ENCODE data around the gene TMEM134. TPM values are rescaled to one million over a fixed set of nuclear protein-coding genes. Genes with fewer than 3 reads are reported as not detected.

TMEM134 gene
- total RNA-seq, 1 donor from 2014 or later, result 83.5 TPM

DNA sequence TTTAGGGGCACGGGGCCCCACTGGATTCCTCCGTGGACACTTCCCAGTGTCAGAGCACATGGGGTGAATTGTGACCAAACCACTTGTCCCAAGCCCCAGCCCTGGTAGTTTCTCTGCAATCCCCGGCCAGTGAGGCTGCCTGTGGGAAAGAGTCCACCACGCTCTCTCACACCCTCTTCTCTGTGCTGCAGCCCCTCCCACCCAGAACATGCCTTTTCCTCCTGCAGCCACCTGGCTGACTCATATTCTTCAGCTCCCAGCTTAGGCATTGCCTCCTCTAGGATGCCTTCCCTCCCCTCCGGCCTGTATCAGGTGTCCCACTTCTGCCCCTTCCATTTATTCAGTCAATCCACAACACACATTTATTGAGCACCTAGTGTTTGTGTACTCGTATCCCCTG, 46.2 kb downstream of the TMEM134 start:
- DNase-seq, result no peak

DNA sequence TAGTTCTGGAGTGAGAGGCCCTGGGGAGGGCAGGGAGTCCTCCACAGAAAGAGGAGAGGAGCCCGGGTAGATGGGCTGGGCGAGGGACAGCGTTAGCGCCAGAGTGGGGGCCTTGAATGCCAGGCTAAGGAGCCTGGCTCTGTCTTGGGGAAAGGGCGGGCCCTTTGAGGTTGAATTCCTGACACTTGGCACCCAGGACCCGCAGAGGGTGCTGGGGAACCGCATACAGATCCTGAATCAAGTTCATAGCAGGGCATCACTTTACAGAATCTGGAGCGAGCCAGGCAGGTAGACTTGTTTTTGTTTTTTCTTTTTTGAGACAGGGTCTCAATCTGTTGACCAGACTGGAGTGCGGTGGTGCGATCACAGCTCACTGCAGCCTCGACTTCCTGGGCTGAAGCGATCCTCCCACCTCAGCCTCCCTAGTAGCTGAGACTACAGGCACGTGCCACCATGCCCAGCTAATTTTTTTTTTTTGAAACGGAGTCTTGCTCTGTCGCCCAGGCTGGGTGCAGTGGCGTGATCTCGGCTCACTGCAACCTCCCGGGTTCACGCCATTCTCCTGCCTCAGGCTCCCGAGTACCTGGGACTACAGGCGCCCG, 47.5 kb downstream of the TMEM134 start:
- no peak for DNase-seq

DNA sequence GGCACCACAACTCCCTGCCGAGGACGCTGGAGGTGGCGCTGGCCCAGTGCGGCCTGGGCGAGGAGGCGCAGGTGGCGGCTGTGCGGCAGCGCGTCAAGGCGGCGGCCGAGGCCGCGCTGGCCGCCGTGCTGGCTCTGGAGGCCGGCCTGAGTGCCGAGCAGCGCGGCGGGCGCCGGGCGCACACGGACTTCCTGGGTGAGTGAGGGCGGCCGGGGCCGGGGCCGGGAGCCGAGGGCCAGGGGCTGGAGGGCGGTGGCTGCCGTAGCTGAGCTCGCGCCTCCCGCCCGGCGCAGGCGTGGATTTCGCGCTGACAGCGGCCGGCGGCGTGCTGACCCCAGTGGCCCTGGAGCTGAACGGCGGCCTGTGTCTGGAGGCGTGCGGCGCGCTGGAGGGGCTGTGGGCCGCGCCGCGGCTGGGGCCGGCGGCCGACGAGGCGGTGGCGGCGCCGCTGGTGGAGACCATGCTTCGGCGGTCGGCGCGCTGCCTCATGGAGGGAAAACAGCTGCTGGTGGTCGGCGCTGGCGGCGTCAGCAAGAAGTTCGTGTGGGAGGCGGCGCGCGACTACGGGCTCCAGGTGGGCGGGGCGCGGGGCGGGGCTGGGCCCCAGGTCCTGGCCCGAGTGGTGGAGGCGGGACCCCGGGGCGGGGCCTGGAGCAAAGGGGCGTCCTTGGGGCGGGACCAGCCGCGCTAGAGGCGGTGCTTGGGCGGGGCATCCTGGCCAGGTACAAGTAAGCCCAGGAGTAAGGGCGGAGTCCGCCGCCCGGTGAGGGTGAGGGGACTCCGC, 48.2 kb downstream of the TMEM134 start:
- peak; percentile 97 for DNase-seq

DNA sequence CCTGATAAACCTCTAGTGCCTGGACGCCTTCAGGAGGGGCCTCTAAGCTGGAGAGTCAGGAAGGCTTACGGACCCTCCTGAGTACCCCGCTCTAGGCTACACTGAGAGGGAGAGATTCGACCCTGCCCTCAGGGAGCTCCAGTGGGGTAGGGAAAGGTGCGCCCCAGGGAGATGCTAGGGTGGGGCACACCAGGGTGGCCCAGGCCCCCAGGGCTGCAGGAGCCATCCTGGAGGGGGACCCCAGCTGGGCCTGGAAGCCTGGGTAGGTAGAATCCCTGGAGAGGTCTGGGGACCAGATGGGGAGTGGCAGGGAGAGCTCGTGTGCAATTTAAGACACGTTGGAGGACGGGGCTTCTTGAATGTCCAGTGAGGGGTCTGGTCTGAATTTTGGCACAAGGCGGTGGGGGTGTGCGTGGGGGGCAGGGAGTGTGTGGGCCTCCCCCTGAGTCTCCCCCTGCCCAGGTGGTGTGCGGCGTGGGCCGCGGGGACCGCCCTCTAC, 48.9 kb downstream of the TMEM134 start:
- no peak for DNase-seq

DNA sequence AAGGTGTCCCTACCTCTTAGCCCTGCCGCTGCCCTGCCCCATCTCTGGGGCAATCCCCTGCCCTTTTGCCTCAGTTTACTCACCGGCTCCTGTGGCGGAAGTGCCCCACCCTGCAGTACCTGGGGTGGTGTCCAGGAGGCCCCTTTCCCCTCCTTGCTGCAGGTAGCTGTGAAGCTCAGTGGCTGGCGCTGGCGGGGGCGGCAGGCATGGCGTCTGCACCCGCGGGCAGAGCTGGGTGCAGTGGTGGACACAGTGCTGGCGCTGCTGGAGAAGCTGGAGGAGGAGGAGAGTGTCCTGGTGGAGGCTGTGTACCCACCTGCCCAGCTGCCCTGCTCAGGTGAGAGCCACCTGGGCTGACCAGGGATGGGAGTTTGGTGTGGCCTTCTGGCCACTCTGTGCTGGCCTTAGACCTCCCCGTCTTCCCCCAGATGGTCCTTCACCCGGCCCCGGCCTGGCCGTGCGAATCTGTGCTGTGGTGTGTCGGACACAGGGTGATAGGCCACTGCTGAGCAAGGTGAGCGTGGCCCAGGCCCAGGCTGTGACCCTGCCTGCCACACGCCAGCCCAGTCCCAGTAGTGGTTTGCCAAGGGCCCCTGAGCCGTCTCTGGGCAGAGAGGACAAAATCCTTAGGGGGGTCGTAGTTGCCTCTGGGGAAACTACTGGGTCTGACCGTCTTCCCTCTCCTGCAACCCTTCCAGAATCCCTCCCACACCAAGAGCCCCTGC, 49.6 kb downstream of the TMEM134 start:
- DNase-seq, result no peak

DNA sequence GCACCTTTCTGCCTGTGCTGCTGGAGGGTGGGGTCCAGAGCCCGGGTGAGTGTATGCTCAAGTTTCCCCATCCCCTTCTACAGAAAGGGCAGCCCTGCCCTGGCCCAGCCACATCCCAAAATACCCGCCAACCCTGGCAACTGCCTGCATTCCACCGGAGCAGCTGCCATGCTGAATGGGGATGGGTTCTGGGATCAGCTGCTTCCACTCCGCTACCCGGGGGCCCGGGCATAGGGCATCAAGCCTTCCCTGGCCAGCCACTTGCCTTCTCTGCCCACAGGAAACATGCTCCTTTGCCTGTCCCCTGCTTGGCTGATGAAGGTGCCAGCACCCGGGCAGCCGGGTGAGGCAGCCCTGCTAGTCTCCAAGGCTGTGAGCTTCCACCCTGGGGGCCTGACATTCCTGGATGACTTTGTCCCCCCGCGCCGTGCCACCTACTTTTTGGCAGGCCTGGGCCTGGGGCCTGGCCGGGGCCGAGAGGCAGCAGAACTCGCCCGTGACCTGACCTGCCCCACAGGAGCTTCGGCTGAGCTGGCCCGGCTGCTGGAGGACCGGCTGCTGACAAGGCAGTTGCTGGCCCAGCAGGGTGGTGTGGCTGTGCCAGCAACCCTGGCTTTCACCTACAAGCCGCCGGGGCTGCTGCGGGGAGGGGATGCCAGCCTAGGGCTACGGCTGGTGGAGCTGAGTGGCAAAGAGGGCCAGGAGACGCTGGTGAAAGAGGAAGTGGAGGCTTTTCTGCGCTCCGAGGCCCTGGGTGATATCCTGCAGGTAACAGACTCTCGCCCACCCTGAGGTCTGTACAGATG, 50.4 kb downstream of the TMEM134 start:
- DNase-seq, result peak; percentile 93

DNA sequence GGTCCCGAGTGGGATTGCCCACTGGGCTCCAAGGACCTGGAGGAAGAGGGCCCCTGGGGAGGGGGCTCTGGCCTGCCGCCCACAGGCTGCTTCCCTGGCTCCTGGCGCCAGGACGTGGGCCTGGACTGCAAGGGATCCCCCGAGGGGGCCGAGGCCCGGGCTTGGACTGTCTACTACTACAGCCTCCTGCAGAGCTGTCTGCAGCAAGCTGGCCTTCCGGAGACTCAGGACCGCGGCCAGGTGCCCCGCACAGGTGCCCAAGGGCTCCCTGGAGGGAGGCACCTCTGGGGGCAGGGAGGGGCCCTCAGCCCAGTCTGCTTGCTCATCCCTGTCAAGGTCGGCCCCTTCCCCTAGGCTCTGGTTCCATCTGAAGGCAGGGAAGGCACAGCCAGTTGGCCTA, 51.6 kb downstream of the TMEM134 start:
- no peak for DNase-seq

DNA sequence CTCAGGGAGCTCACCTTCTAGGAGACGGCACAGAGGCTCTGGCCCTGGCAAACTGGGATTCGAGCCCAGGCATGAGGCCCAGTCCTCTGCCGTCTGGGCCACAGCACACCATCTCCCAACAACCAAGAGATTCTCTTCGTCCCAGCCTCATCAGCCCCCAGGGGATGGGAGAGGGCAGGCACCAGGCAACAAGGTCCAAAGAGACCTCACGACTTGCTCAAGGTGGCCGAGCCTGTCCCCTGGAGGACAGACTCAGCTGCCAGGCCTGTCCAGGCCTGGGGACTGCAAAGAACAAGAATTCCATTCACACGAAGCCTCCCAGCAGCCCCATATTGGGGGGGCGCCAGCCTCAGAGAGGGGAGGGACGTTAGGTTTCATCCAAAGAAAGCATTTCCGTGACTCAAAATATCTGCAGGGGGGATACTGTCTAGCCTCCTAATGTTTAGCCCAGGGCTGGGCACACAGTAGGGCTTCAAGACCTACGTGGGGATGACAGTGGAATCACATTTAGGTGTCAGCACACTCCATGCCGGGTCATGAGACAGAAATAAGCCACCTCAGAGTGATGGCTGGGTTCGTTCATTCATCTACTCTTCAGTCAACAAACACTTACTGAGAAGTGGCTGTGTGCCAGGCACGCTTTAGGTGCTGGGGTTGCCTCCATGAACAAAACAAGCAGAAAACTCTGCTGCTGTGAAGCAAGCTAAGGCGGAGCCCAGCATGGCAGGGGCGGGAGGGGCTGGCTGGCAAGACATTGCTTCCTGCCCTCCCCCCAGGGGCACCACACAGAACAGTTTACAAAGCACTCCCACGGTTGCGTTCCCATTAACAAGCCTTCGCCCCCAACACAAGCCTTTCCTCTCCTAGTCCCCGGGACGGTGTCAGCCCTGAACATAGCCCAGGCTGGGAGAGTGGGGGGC, 52.4 kb downstream of the TMEM134 start:
- DNase-seq, result peak; percentile 80

DNA sequence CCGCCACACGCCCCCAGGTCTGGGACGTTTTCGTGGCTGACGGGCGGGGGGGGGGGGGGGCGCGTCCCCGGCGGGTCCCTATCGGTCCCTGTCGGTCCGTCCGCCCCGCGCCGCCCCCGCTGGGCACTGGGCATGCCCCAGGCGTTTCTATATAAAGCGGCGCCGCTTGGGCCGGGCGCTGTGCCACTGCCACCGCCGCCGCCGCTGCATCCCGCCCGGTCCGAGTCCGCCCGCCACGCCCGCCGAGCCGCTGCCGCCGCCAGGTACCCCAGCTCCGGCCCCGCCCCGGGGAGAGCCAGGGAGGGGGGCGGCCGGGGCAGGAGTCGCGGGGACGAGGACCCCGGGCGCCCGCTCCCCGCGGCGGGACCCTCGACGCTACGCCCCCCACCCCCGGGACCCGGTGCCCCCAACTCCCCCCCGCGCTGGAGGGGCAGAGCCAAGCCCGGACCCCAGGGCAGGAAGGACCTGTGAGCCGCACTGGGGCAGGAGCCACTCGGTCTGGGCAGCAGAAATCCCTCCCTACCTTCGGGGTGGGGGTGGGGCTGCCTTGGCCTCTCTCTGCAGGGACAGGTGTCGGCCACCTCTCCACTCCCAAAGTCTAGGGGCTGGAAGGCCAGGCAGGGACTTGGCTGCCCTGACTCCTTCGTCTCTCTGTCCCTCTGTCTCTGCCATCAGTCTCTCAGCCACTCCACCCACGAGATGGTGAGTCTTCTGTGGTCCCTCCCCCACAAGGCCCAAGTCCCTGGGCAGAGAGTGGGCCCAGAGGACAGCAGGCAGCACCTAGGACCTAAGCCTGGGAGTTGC, 53.3 kb downstream of the TMEM134 start, which contains the start of gene CARNS1:
CARNS1 (plus strand) TSS at position 178 of the 804 bp plus-strand sequence; CDS start at position 700, 522 bp downstream.
- DNase-seq, result no peak

DNA sequence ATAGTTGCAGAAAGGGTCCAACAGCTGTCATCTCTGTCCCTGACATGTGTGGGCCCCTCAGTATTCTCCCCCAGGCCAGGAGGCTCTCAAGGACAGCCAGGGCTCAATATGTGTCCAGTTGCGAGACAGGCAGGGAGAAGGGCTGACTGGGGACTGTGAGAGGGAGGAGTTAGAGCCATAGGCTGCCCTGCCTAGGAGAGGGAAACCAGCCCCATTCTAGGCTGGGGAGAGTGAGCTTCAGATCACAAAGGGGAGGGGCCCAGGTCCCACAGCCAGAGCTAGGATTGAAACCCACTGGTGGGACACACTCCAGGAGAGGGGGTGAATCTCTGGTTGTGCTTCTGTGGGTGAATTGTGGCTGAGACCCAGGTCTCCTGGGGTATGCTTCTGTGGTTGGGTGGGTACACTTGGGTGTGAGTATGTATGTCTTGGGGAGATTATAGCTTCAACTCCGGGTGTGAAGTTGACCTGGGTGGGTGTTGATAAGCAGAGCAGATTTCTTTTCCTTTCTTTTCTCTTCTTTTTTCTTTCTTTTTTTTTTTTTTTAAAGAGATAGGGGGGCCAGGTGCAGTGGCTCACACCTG, 55.7 kb downstream of the TMEM134 start:
- no peak for DNase-seq

DNA sequence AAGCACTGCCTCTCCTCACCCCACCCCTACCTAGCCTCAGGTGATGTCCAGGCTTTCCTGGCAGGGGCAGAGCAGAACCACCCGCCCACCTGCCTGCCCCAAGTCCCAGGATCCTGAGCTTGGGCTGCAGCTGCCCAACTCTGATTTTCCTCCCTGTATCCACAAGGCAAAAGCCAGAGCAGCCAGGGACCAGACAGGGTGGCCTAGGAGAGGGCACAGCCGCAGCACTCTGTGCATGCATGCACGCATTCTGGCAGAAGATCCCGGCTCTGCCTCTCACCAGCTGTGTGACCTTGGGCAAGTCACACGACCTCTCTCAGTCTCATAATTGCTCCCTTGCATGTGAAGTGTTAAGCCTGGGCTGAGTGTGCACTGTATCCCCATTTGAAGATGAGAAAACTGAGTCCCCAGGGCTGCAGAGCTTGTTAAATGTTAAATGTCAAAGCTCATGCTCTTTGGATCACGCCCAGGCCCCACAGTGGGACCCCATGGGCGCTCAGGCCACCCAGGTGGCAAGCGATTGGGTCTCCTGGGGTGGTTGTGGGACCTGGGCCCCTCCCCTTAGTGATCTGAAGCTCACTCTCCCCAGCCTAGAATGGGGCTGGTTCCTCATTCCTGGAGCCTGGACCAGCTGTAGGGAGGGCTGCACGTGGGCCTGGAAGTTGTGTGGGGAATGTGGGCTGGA, 56.4 kb downstream of the TMEM134 start:
- DNase-seq, result no peak

DNA sequence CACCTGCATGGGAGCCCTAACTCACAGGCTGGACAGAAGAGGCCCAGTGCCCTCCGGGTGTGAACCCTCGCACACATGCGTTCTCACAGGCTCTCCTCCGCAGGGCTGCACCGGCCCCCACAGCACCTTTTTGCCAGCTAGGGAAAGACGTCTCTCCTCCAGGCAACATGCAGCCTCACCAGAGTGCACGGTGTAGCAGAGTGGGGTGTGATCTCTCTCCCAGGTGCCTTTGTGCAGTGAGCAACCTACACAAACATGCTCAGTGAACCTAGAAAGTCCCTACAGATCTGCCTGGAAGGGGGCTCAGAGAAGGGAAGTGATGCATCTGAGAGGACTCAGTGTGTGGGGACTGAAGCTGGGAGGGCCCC, 57.3 kb downstream of the TMEM134 start:
- DNase-seq, result no peak

Small RNA genes lying within 50 kb of the gene (small RNA-seq; reads per million reads assigned to genes)
- not detected for gene MIR6752 (ENCODE audit: low replicate concordance)

Other genes with a start within 250 kb of the TMEM134 start
- gene GRK2, start 202.8 kb downstream of the TMEM134 start, total RNA-seq, result 47.8 TPM
- gene ANKRD13D, start 179.9 kb downstream of the TMEM134 start, total RNA-seq, result 36.9 TPM
- gene SSH3, start 165.7 kb downstream of the TMEM134 start, total RNA-seq, result 35.6 TPM
- 20.1 TPM for gene POLD4, start 115.7 kb downstream of the TMEM134 start, total RNA-seq
- 5.3 TPM for gene CLCF1, start 95.7 kb downstream of the TMEM134 start, total RNA-seq
- gene RAD9A, start 77.3 kb downstream of the TMEM134 start, total RNA-seq, result 13.3 TPM
- 121 TPM for gene PPP1CA, start 67.4 kb downstream of the TMEM134 start, total RNA-seq
- 1.0 TPM for gene TBC1D10C, start 65.2 kb downstream of the TMEM134 start, total RNA-seq
- gene CARNS1, start 53.6 kb downstream of the TMEM134 start, total RNA-seq, result 39.0 TPM
- 65.2 TPM for gene RPS6KB2, start 40.8 kb downstream of the TMEM134 start, total RNA-seq
- gene PTPRCAP, start 31.6 kb downstream of the TMEM134 start, total RNA-seq, result 1.2 TPM
- 45.0 TPM for gene CORO1B, start 25.8 kb downstream of the TMEM134 start, total RNA-seq
- gene GPR152, start 16.5 kb downstream of the TMEM134 start, total RNA-seq, result not detected
- 1.1 TPM for gene CABP4, start 13.9 kb downstream of the TMEM134 start, total RNA-seq
- 42.2 TPM for gene AIP, start 13.8 kb upstream of the TMEM134 start, total RNA-seq
- gene PITPNM1, start 36.1 kb upstream of the TMEM134 start, total RNA-seq, result 17.1 TPM
- 10.3 TPM for gene CDK2AP2, start 38.9 kb upstream of the TMEM134 start, total RNA-seq
- not detected for gene CABP2, start 54.2 kb upstream of the TMEM134 start, total RNA-seq
- 431 TPM for gene GSTP1, start 114.6 kb upstream of the TMEM134 start, total RNA-seq
- gene NDUFV1, start 137.7 kb upstream of the TMEM134 start, total RNA-seq, result 273 TPM
- gene NUDT8, start 160.7 kb upstream of the TMEM134 start, total RNA-seq, result 4.9 TPM
- gene TBX10, start 170.5 kb upstream of the TMEM134 start, total RNA-seq, result not detected
- not detected for gene ACY3, start 181.5 kb upstream of the TMEM134 start, total RNA-seq
- gene ALDH3B2, start 205.4 kb upstream of the TMEM134 start, total RNA-seq, result 3.3 TPM

All from tongue (tissue), 3 donors.